IPS-18c (cell line): Measurements from ENCODE around the gene NTRK3.

Source experiments
- H3K4me3 ChIP-seq: 2 replicates; pipeline ENCODE4 v1.7.0; 2013; ENCODE audit warnings: low read depth, mild to moderate bottlenecking, low read length, moderate library complexity; ENCODE audit not compliant: insufficient read depth
- H3K9me3 ChIP-seq: one replicate; pipeline ENCODE4 v1.6.1; 2013; ENCODE audit warnings: mild to moderate bottlenecking, low read length, moderate library complexity; ENCODE audit not compliant: control insufficient read depth, insufficient read depth

NTRK3 gene

DNA sequence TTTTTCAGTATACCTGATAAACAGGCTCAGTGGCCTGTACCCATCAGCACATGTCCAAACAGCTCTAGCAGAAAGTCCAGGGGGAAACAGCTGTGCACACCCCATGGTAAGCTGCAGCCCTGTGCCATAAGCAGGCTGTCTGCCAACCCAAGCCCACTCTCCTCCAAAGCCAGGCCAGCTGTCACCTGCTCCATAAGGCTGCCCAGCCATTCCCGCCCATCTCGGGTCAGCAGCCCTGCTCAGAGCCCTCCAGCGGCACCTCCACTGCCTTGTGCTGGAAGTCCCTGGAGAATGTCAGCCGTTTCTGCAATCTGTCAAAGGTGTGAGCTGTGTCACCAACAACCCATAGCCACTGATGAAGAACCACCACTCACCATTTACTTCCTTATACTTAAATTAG lies 82.0 kb downstream of the NTRK3 start:
- Histone ChIP-seq H3K4me3 (no peak overlapping the region), H3K9me3 (no peaks in the 10 kb centered on the region)

DNA sequence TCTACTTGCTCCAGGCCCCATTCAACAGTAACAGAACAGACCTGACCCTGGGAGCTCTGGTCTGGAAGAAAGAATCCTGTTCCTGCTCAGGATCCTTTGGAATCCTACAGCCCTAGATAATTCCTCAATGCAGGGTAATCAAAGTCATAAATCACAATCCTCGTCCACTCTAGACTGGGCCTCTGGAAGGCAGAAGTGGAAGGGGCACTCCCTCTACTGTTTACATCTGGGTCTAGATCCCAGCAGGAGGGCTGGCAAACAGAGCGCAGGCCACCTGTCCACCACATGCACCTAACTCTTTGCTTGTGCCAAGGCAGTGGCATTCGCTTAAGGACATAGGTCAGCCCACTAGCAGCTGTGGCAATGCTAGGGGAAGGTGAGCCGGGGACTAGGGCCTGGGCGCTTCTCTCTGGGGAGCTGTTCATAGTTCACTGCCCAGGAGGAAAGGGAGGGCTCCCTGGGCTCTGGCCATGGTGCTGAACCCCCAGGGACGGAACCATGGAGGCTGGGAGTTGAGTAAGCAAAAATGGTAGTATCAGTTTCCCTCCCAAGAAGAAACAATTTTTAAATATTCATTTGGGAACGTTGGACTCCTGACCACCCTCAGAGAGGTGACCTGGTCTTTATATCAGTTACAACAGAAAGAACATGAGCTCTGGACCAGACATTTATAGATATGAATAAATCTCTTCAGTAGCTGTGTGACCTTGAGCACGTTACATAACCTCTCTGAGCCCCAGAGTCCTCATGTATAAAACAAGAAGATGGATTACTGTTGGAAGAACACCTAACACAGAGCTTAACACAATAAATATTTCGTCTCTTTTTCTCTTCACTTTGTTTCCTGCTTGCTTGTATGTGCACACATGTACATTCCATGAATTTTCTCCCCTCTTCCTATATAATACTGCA lies 90.2 kb downstream of the NTRK3 start:
- H3K4me3 ChIP-seq, result no peak overlapping the region

DNA sequence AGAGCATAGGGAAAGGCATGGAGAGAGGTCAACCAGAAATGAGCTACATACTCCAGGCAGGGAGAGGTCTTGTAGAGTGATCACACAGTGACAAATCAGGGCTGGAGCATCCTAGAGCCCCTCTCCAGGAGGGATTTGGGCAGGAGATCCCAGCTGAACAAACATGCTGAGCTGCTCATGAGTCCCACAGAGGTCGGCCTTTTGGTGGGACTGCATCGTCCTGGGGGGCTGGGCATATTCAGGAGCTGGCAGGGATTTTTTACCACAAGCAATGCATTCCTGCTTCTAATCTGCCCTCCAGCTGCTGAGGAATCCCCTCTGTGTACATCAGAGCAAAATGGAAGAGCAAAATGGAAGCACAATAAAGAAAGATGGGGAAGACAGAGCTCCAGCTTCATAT lies 94.9 kb downstream of the NTRK3 start:
- H3K4me3 ChIP-seq, result no peak overlapping the region
- no peaks in the 10 kb centered on the region for H3K9me3 ChIP-seq

More for the DNA sequence above, 90.2 kb downstream of the NTRK3 start:
- H3K9me3 ChIP-seq, result no peaks in the 10 kb centered on the region

DNA sequence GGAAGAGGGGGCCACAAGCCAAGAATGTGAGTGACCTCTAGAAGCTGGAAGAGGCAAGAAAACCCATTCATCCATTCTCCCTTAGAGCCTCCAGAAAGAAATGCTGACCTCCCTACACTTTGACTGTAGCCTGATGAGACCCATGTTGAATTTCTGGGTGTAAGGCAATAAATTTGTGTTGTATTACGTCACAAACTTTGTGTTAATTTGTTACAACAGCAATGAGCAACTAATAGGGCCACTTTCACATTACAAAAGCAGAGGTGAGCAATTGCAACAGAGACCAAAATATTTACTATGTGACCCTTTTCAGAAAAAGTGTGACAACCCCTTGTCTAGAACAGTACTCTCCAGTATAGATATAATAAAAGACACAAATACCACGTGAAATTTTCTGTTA lies 101.2 kb downstream of the NTRK3 start:
- no peak overlapping the region for H3K4me3 ChIP-seq
- no peaks in the 10 kb centered on the region for H3K9me3 ChIP-seq

DNA sequence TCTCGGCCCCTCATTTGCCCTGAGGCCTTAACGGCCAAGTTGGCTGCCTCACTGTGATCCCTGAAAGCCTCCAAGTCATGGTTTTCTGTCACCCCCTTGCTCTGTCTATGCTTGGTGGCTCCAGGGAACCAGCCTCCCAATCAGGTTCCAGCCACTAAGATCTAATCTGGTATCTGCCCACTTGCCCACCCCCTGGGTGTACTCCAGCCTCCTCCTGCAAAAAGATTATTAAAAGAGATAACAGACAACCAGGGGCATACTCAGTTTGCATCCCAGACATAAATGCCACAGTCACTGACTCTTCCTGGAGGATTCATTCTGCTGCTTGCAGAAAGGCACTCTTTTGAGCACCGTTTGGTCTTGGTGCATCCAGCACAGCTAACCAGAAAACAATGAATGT lies 103.9 kb downstream of the NTRK3 start:
- Histone ChIP-seq H3K9me3 (no peaks in the 10 kb centered on the region), H3K4me3 (no peak overlapping the region)

- Histone ChIP-seq H3K9me3 (no peaks in the 10 kb centered on the region), H3K4me3 (no peak overlapping the region)
These were observed 108.8 kb downstream of the NTRK3 start for GRCh38 chr15:88147760-88148159.

- H3K9me3 ChIP-seq, result no peaks in the 10 kb centered on the region
These were observed 111.5 kb downstream of the NTRK3 start for GRCh38 chr15:88144921-88145653.

GRCh38 chr15:88142121-88142520 lies 114.4 kb downstream of the NTRK3 start:
- Histone ChIP-seq H3K4me3 (no peak overlapping the region), H3K9me3 (no peaks in the 10 kb centered on the region)

More at GRCh38 chr15:88144921-88145653, 111.5 kb downstream of the NTRK3 start:
- H3K4me3 ChIP-seq, result no peak overlapping the region

- no peak overlapping the region for H3K4me3 ChIP-seq
- H3K9me3 ChIP-seq, result no peaks in the 10 kb centered on the region
These were observed 115.2 kb downstream of the NTRK3 start for GRCh38 chr15:88141269-88141889.

GRCh38 chr15:88140398-88140797 lies 116.1 kb downstream of the NTRK3 start:
- H3K4me3 ChIP-seq, result no peak overlapping the region
- no peaks in the 10 kb centered on the region for H3K9me3 ChIP-seq

DNA sequence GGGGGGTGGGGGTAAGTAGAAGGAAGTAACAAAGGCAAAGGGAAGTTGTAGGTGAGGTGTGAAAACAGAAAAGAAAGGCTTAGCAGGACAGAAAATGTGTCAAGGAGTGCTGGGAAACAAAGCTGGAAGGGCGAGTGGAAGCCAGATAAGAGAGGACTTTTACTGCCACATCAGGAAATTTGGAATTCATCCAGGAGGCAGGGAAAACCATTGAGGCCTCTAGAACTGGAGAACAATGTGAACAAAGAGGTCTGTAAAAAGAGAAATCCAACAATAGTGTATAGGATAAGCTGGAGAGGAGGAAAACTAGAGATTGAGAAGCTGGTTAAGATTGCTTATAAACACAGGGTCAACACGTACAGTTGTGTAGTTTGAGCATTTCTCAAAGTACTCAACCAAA lies 116.6 kb downstream of the NTRK3 start:
- no peak overlapping the region for H3K4me3 ChIP-seq
- H3K9me3 ChIP-seq, result no peaks in the 10 kb centered on the region

DNA sequence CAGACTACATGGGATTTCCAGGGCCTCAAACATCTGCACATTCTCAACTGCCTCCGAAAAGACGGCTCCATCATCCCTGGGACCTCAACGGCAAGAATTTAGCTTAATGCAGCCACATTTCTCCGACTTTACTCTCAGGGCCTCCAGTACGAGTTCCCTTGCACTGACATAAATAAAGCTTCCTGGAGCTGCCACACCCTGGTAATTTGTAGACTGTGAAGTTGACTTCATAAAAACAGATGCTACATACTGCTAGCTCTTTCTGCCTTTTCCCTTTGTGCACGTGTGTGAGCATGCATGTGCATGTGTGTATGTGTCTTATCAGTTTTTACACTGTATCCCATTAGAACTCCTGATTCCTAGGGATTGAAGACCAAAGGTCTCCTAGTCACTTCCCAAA lies 122.7 kb downstream of the NTRK3 start:
- no peaks in the 10 kb centered on the region for H3K9me3 ChIP-seq
- no peak overlapping the region for H3K4me3 ChIP-seq

DNA sequence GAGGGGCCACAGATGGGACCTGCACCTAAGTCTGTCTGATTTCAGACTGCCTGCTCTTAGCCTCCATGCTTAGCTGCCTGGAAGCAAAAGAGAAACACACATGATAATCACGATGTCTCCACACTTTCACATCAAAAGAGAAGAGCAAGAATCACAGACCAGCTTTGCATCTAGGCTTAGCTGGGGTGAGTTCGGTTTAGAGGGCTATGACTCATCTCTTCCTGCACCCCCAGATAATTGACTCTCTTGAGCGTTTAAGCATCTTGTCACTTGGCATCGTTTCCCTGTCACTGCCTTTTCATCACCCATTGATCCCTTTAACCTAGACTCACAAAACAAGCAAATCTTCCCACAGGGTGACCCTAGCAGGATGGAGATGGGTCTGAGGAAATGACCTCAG lies 124.0 kb downstream of the NTRK3 start:
- Histone ChIP-seq H3K9me3 (no peaks in the 10 kb centered on the region), H3K4me3 (no peak overlapping the region)

- H3K9me3 ChIP-seq, result no peaks in the 10 kb centered on the region
- no peak overlapping the region for H3K4me3 ChIP-seq
These were observed 124.6 kb downstream of the NTRK3 start for GRCh38 chr15:88131937-88132336.

GRCh38 chr15:88127432-88127790 lies 129.1 kb downstream of the NTRK3 start:
- H3K4me3 ChIP-seq, result no peak overlapping the region
- peaks cover 2% of the 10 kb centered on the region for H3K9me3 ChIP-seq

GRCh38 chr15:88126695-88127431 lies 129.7 kb downstream of the NTRK3 start:
- H3K4me3 ChIP-seq, result no peak overlapping the region
- H3K9me3 ChIP-seq, result peaks cover 2% of the 10 kb centered on the region

DNA sequence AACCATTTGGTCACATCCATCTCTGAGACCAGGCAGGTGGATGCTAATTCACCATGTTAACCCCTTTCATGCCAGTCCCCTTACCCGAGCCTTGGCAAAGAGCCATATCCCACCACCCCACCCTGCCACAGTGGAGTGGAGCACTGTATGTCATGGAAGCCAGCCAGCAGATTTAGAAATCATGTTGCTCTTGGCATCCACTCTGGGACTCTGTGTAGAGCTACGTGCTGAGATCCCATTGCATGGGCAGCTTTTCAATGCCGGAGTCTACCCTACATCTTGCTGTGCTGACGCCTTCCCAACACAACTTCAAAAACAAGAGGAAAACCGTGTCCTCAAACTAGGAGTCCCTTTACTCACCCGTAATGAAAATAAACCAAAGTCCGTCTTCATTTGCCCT lies 131.0 kb downstream of the NTRK3 start:
- Histone ChIP-seq H3K9me3 (peaks cover 2% of the 10 kb centered on the region), H3K4me3 (no peak overlapping the region)
